Cerebellar nuclear complex (tissue), 1 donor: ENCODE data around the gene GATA5.
"Not testable (repeated sequence)": the region's sequence is repeated elsewhere in the genome, so short reads cannot be mapped to it uniquely, and the experiment has no call there.

Experiments used
- DNase-seq, 2 experiments: peaks; one replicate each; lab custom pipeline; 2025; lab: John Stamatoyannopoulos, UW

GATA5 gene

DNA sequence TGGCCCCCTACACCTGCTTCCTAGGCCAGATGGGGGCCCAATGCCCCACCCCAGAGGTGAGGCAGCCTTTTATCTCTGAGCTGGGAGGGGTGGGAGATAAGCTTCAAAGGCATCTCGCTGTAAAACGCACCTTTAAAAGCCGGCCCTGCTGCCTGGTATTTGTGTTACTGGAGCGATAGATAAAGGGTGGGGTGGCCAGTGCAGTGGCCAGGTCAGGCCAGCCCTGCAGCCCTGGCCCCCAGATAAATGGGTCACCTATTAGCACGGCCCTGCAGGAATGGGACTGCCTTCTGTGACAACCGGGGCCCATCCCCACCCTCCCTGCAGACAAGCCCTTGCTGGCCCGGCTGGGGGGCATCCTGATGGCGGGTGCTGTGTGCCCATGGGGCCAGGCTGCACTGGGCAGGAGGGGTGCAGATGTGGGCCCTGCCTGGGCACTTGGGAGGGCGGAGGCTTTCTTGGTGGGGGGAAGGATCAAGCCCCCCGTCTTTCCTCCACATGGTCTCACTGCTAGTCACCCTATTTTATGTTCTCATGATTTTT is 45.4 kb downstream of the GATA5 start:
- DNase-seq: no peak

DNA sequence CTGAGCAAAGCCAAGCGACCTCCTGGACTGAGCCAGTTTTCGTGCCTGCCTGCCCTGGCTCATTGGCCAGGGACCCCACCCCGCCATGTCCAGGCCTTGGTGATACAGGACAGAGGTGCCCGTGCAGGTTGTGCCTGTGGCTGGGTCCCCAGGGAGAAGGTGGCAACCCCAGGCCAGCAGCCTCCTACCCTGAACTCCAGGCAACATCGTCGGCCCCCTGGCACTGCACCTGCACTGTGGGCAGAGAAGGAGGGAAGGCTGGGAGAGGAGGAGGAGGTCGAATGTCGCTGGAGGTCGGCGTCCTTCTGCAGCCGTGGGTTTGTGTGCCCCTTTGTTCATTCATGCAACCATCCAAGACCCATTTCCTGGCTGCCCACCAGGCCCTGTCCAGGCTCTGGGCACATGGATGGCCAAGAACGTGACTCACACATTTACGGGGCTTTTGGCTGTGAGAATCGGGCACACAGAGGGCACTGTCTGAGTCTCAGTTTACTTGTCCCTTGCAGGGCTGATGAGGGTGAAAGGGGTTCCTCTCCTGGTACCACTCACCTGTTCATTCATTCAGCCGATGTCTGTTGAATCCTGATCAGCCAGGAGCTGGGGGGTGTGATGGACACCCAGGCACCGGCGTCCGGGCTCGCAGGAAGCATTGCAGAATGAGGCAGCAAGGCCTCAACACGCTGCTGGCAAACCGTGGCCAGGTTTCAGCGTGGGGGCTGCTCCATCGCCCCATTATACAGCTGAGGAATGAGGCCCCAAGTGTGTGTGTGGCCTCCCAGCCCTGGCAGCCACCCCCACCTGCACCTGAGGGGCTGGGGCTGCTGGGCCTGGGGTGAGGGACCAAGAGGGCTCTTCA is 46.1 kb downstream of the GATA5 start:
- DNase-seq: no peak

DNA sequence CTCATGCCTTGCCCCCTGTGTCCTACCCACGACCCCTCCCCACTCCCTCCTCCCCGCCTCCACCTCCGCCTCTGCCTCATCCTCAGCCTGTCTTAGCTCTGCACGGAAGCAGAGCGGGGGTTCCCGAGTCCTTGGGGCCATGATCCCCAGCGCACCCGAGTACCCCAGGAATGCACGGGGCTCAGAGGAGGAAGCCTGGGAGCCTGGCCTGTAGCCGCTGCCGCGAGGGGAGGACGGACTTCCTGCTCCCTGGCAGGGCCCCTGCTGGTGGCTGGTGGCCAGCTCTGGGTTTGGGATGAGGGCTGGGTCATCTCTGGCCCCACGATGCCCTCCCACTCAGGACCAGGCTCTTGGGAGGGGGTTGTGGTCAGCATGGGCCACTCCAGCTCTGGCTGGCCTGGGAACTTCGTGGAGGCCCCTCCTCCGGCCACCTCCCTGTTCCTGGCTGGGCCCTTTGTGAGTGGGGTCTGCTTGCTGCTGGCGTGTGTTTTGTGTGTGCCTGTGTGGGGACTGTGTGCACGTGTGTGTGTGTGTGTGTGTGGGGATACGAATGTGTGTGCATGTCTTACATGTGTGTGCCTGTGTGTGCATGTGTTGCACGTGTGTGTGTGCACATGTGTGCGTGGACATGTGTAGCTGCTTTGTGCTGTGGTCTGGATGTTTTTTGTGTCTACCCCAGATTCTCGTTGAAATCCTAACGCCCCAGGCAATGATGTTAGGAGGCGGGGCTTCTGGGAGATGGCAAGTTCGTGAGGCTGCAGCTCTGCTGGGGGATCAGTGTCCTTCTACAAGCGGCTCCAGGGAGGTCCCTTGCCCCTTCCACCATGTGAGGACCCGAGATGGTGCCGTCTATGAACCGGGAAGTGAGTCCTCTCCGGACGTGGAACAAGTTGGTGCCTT is 47.1 kb downstream of the GATA5 start:
- no peak for DNase-seq

- no peak for DNase-seq
These were observed 47.8 kb downstream of the GATA5 start for GRCh38 chr20:62428002-62428372.

GRCh38 chr20:62427172-62428001 is 48.4 kb downstream of the GATA5 start, which contains the start of gene RBBP8NL:
TSS of gene RBBP8NL (minus strand) at chr20:62427539. CDS start at chr20:62419647, 7,892 bp downstream.
- DNase-seq: no peak

- no peak for DNase-seq
These were observed 49.1 kb downstream of the GATA5 start for GRCh38 chr20:62426699-62427131.

- DNase-seq: not testable (repeated sequence)
These were observed 49.8 kb downstream of the GATA5 start for GRCh38 chr20:62426059-62426348.

GRCh38 chr20:62425281-62426058 is 50.3 kb downstream of the GATA5 start:
- DNase-seq: no peak

GRCh38 chr20:62424249-62425107 is 51.3 kb downstream of the GATA5 start:
- DNase-seq: no peak

GRCh38 chr20:62423326-62423706 is 52.5 kb downstream of the GATA5 start:
- DNase-seq: no peak

- no peak for DNase-seq
These were observed 53.0 kb downstream of the GATA5 start for GRCh38 chr20:62422636-62423325.

GRCh38 chr20:62421716-62421990 is 54.1 kb downstream of the GATA5 start:
- no peak for DNase-seq

DNA sequence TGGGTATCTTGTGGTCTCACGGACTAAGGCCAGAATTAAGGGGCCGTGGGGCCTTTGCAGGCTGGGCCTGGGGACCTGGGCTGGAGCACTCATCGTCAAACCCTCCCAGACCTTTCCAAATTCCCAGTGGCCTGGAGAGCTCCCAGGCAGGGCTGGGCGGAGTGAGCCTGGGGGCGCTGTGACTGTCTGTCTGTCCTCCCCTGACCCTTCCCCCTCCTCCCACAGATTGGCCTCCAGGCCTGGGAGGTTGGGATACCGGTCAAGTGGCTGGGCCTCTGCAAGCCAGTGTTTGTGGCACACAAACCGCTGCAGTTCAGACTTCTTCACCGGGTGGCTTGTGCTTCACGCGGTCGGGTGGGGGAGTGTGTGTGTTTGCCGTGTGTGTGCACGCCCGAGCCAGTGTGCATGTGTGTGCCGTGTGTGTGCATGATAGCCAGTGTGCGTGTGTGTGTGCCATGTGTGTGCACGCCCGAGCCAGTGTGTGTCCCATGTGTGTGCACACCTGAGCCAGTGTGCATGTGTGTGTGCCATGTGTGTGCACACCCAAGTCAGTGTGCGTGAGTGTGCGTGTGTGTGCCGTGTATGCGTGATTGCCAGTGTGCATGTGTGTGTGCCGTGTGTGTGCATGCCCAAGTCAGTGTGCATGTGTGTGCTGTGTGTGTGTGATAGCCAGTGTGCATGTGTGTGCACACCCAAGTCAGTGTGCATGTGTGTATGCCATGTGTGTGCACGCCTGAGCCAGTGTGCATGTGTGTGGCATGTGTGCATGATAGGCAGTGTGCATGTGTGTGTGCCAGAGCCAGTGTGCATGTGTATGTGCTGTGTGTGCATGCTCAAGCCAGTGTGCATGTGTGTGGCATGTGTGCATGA is 54.7 kb downstream of the GATA5 start:
- no peak for DNase-seq

DNA sequence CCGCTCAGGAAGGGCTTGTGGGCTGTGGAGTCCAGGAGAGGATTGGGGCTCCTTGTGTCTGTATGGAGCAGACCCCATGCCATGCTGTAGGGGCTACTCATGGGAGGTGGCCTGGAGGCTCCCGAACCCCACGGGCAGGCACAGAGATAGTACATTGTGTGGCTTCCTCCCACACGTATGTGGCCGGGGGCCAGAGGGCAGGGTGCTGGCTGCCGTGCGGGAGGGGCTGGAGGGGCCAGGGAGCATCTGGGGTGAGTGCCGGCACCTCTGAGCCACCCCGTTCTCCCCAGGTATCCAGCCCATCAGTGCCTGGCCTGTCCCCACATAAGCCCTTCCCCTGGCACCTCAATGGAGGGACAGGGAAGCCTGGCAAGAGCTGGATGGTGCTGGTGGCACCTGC is 56.0 kb downstream of the GATA5 start:
- no peak for DNase-seq

- no peak for DNase-seq
These were observed 56.9 kb downstream of the GATA5 start for GRCh38 chr20:62418709-62419487.

DNA sequence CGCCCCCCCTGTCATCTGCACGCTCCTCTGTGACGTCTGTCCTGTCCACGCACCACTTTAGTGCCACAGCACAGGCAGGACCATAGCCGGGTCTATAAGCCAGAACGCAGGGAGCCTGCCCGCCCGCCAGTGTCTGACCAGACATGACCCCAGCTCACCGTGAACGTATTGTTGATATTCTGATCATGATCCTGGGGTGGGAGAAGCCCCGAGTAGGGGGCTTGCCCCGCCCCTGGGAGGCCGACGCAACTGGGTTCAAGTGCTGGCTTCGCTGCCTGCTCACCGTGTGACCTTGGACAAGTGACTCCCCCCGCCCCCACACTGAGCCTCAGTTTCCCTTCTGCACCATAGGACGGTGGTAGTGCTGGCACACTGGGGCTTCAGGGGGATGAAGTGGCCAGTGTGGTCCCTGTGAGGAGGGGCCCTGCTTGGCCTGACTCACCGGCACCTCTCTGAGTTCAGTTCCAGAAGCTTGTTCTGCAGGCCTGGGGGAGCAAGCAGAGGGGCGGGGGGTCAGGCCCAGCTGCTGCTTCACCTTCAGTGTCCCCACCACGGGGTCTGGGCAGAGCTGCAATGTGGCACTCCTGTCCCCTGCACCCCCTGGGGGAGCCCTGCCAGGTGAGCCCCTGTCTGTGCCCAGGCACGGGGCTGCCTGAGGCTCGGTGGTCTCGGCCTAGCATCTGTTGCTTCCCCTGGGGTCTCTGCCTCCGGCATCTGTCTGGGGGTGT is 57.6 kb downstream of the GATA5 start:
- no peak for DNase-seq
